ENCODE data around the gene SCAANT1.

SCAANT1 gene

GRCh38 chr3:63931290-63931689 lies 19.1 kb upstream of the SCAANT1 start (continued):
- TF ChIP-seq SNAI2 (CRISPR knock-in tag; IDR thresholded peaks at IDR 0.05) (no peak), CSDC2 (CRISPR knock-in tag; IDR thresholded peaks at IDR 0.05) (no peak), CREB5 (CRISPR knock-in tag; IDR thresholded peaks at IDR 0.05; ENCODE audit: low read depth) (no peak), PPARA (CRISPR knock-in tag; IDR thresholded peaks at IDR 0.05; ENCODE audit: borderline replicate concordance) (no peak), ZC3H10 (CRISPR knock-in tag; IDR thresholded peaks at IDR 0.05) (no peak), ARNTL (CRISPR knock-in tag; IDR thresholded peaks at IDR 0.05; ENCODE audit: borderline replicate concordance, low read depth) (no peak), PATZ1 (CRISPR knock-in tag; IDR thresholded peaks at IDR 0.05; ENCODE audit: borderline replicate concordance) (no peak), RARB (CRISPR knock-in tag; IDR thresholded peaks at IDR 0.05) (no peak)

- ATAC-seq: no peak
- TF ChIP-seq CREB5 (CRISPR knock-in tag; IDR thresholded peaks at IDR 0.05; ENCODE audit: low read depth): no peak
- TF ChIP-seq CSRNP3 (CRISPR knock-in tag; IDR thresholded peaks at IDR 0.05): no peak
- TF ChIP-seq PPARA (CRISPR knock-in tag; IDR thresholded peaks at IDR 0.05; ENCODE audit: borderline replicate concordance): no peak
These were observed 15.5 kb upstream of the SCAANT1 start for GRCh38 chr3:63927422-63928280.

- no peak for ATAC-seq
These were observed 14.1 kb upstream of the SCAANT1 start for GRCh38 chr3:63926309-63926708.

GRCh38 chr3:63922491-63923199 lies 10.5 kb upstream of the SCAANT1 start:
- ATAC-seq: no peak
- no peak for TF ChIP-seq TSHZ2 (CRISPR knock-in tag; IDR thresholded peaks at IDR 0.05)
- no peak for TF ChIP-seq ARNTL (CRISPR knock-in tag; IDR thresholded peaks at IDR 0.05; ENCODE audit: borderline replicate concordance, low read depth)
- TF ChIP-seq GLIS3 (CRISPR knock-in tag; IDR thresholded peaks at IDR 0.05): no peak
- TF ChIP-seq ZNF565 (CRISPR knock-in tag; conservative IDR thresholded peaks at IDR 0.05; ENCODE audit: low read depth): no peak
- TF ChIP-seq ZFP3 (CRISPR knock-in tag; IDR thresholded peaks at IDR 0.05): no peak
- no peak for TF ChIP-seq CREB5 (CRISPR knock-in tag; IDR thresholded peaks at IDR 0.05; ENCODE audit: low read depth)
- TF ChIP-seq ZNF70 (CRISPR knock-in tag; IDR thresholded peaks at IDR 0.05): no peak
- no peak for TF ChIP-seq ZC3H10 (CRISPR knock-in tag; IDR thresholded peaks at IDR 0.05)
- TF ChIP-seq CSDC2 (CRISPR knock-in tag; IDR thresholded peaks at IDR 0.05): no peak
- TF ChIP-seq CSRNP3 (CRISPR knock-in tag; IDR thresholded peaks at IDR 0.05): no peak
- TF ChIP-seq PPARA (CRISPR knock-in tag; IDR thresholded peaks at IDR 0.05; ENCODE audit: borderline replicate concordance): no peak
- TF ChIP-seq RARB (CRISPR knock-in tag; IDR thresholded peaks at IDR 0.05): no peak
- no peak for TF ChIP-seq PATZ1 (CRISPR knock-in tag; IDR thresholded peaks at IDR 0.05; ENCODE audit: borderline replicate concordance)

More at GRCh38 chr3:63926309-63926708, 14.1 kb upstream of the SCAANT1 start:
- no peak for TF ChIP-seq ESRRG (CRISPR knock-in tag; IDR thresholded peaks at IDR 0.05)
- TF ChIP-seq ZC3H10 (CRISPR knock-in tag; IDR thresholded peaks at IDR 0.05): no peak
- no peak for TF ChIP-seq PPARA (CRISPR knock-in tag; IDR thresholded peaks at IDR 0.05; ENCODE audit: borderline replicate concordance)
